ENCODE measurements around the gene CRCP.
A peak's percentile ranks its signal among the peaks of the same experiment; 100 is the strongest.
"Not testable (repeated sequence)": the region's sequence is repeated elsewhere in the genome, so short reads cannot be mapped to it uniquely, and the experiment has no call there.

Gene CRCP

GRCh38 chr7:66108410-66108809 lies 6.2 kb upstream of the CRCP start:
- DNase-seq (ENCODE audit: low spot score): not testable (repeated sequence)

- DNase-seq (ENCODE audit: low spot score): no peak
Measured at GRCh38 chr7:66110856-66111255, 3.8 kb upstream of the CRCP start.

- DNase-seq (ENCODE audit: low spot score): not testable (repeated sequence)
Measured at GRCh38 chr7:66116680-66117420, 2.2 kb downstream of the CRCP start.

- DNase-seq (ENCODE audit: low spot score): no peak
Measured at GRCh38 chr7:66118603-66119002, 4.0 kb downstream of the CRCP start.

GRCh38 chr7:66119245-66119850 lies 4.7 kb downstream of the CRCP start:
- no peak for DNase-seq (ENCODE audit: low spot score)

GRCh38 chr7:66123175-66123528 lies 8.5 kb downstream of the CRCP start:
- no peak for DNase-seq (ENCODE audit: low spot score)

- not testable (repeated sequence) for DNase-seq (ENCODE audit: low spot score)
Measured at GRCh38 chr7:66124569-66124861, 9.9 kb downstream of the CRCP start.

GRCh38 chr7:66125052-66125694 lies 10.5 kb downstream of the CRCP start:
- no peak for DNase-seq (ENCODE audit: low spot score)

GRCh38 chr7:66125781-66126352 lies 11.2 kb downstream of the CRCP start:
- DNase-seq (ENCODE audit: low spot score): not testable (repeated sequence)

GRCh38 chr7:66127172-66127571 lies 12.5 kb downstream of the CRCP start:
- DNase-seq (ENCODE audit: low spot score): not testable (repeated sequence)

- DNase-seq (ENCODE audit: low spot score): no peak
Measured at GRCh38 chr7:66138994-66139752, 24.5 kb downstream of the CRCP start.

GRCh38 chr7:66140924-66141323 lies 26.3 kb downstream of the CRCP start:
- no peak for DNase-seq (ENCODE audit: low spot score)

GRCh38 chr7:66142334-66142733 lies 27.7 kb downstream of the CRCP start:
- DNase-seq (ENCODE audit: low spot score): peak; percentile 57

- DNase-seq (ENCODE audit: low spot score): no peak
Measured at GRCh38 chr7:66142996-66143395, 28.3 kb downstream of the CRCP start.

- DNase-seq (ENCODE audit: low spot score): no peak
Measured at GRCh38 chr7:66143876-66144332, 29.3 kb downstream of the CRCP start.

- no peak for DNase-seq (ENCODE audit: low spot score)
Measured at GRCh38 chr7:66145400-66146104, 30.9 kb downstream of the CRCP start.

GRCh38 chr7:66146701-66147100 lies 32.1 kb downstream of the CRCP start:
- DNase-seq (ENCODE audit: low spot score): no peak

GRCh38 chr7:66147657-66148056 lies 33.0 kb downstream of the CRCP start:
- DNase-seq (ENCODE audit: low spot score): not testable (repeated sequence)

GRCh38 chr7:66150471-66150870 lies 35.8 kb downstream of the CRCP start:
- DNase-seq (ENCODE audit: low spot score): no peak

GRCh38 chr7:66152371-66153191 lies 37.9 kb downstream of the CRCP start:
- DNase-seq (ENCODE audit: low spot score): no peak

GRCh38 chr7:66153691-66154090 lies 39.0 kb downstream of the CRCP start:
- no peak for DNase-seq (ENCODE audit: low spot score)

All from HuH-7.5 (cell line).